Ovary (tissue), 9 donors: ENCODE results near the gene ACAN. TPM values are rescaled to one million over a fixed set of nuclear protein-coding genes. Genes with fewer than 3 reads are reported as not detected.

Experiments
- DNase-seq, 5 donors: peaks; one replicate each; pipeline ENCODE4 v3.0.0-alpha.2; 2019 to 2020
- H3K27ac ChIP-seq, 2 donors: fragments of 200-600 bp; one replicate each; pipeline versions ENCODE4 v1.5.1 to v1.8.0; 2019 to 2022
- H3K27me3 ChIP-seq: fragments of 200-600 bp; one replicate; pipeline ENCODE4 v1.8.0; 2022
- H3K36me3 ChIP-seq: fragments of 200-600 bp; sonication (generic); one replicate; pipeline ENCODE4 v1.5.1; 2019
- H3K4me1 ChIP-seq: one replicate; pipeline ENCODE4 v1.8.1; 2013; ENCODE audit warnings: mild to moderate bottlenecking, moderate library complexity; ENCODE audit not compliant: insufficient read depth
- H3K4me3 ChIP-seq: fragments of 200-600 bp; sonication (generic); one replicate; pipeline ENCODE4 v1.5.1; 2017
- H3K9me3 ChIP-seq, 2 donors: fragments of 200-600 bp in 1 of 2; sonication (generic) in 1 of 2; one replicate each; pipeline versions ENCODE4 v1.5.1 to v1.8.1; 2013 to 2019; ENCODE audit warnings: mild to moderate bottlenecking in 1 of 2, moderate library complexity in 1 of 2
- EP300 ChIP-seq: sonication (generic); formaldehyde crosslinking; IDR thresholded peaks from one replicate; pipeline ENCODE4 v1.6.1; 2017; ENCODE audit warnings: antibody characterized with exemption
- POLR2A ChIP-seq: fragments of 450-650 bp; IDR thresholded peaks from one replicate; pipeline ENCODE4 v1.6.1; 2017; ENCODE audit warnings: antibody characterized with exemption, mild to moderate bottlenecking, moderate library complexity
- WGBS, 3 donors: extraction: QIAGEN DNeasy Blood & Tissue Kit in 1 of 3; methylation state at CpG; one replicate each; pipeline versions ENCODE4 v1.1.5 to v1.1.7; 2013 to 2017; 5-methylcytosine and 5-hydroxymethylcytosine counted together
- intact Hi-C, 4 donors: fragments of 100-400 bp; cut with DNase I; formaldehyde crosslinking; loops; one replicate each; pipeline versions ENCODE4 v1.11.0 to v1.15.1; 2022 to 2023
- polyA plus RNA-seq, 2 donors: library from polyadenylated mRNA; stranded (reverse); fragments of 200-250 nt in 1 of 2; fragments of 350-450 nt in 1 of 2; fragmentation: Illumina TruSeq in 1 of 2; extraction: RNeasy Lipid Tissue Mini Kit (QIAGEN cat#74804) in 1 of 2; gene quantifications; one replicate each; pipeline ENCODE4 v1.2.3, GENCODE V29; 2013 to 2014
- total RNA-seq, 7 donors: library from RNA; depleted of rRNA in 2 of 7; stranded (reverse); fragments of >200 nt in 2 of 7; fragmentation: NEBNext Ultra II Directional in 3 of 7; extraction: Animal tissue kit (Norgen Biotek cat#: 25700) in 3 of 7; gene quantifications; one replicate each; pipeline versions ENCODE4 v1.1.0 to v1.2.4, GENCODE V29; 2016 to 2023
- TF ChIP-seq, protein P1 (sequence below), 3 donors: fragments of 450-650 bp in 2 of 3; fragments of 200-600 bp in 1 of 3; IDR thresholded peaks; one replicate each; pipeline versions ENCODE4 v1.5.1 to v1.8.0; 2016 to 2022; ENCODE audit warnings: antibody characterized with exemption in 3 of 3, mild to moderate bottlenecking in 1 of 3
- donor health status: DM: no; HTN: no; CAD: no; lungs with moderate emphysema.
- donor health status: DM: no; HTN: no; CAD: no.
- donor health status: Bipolar disorder and iron deficiency.
- donor health status: DM: yes; HTN: yes; CAD: no.
- donor health status: DM: no; HTN: no; CAD: no.
- donor health status: DM: yes; HTN: yes; CAD: no.

Gene ACAN
- total and polyA plus RNA-seq, 9 donors = 0.11 to 5.1 (median 0.54) TPM; not detected in 1

DNA sequence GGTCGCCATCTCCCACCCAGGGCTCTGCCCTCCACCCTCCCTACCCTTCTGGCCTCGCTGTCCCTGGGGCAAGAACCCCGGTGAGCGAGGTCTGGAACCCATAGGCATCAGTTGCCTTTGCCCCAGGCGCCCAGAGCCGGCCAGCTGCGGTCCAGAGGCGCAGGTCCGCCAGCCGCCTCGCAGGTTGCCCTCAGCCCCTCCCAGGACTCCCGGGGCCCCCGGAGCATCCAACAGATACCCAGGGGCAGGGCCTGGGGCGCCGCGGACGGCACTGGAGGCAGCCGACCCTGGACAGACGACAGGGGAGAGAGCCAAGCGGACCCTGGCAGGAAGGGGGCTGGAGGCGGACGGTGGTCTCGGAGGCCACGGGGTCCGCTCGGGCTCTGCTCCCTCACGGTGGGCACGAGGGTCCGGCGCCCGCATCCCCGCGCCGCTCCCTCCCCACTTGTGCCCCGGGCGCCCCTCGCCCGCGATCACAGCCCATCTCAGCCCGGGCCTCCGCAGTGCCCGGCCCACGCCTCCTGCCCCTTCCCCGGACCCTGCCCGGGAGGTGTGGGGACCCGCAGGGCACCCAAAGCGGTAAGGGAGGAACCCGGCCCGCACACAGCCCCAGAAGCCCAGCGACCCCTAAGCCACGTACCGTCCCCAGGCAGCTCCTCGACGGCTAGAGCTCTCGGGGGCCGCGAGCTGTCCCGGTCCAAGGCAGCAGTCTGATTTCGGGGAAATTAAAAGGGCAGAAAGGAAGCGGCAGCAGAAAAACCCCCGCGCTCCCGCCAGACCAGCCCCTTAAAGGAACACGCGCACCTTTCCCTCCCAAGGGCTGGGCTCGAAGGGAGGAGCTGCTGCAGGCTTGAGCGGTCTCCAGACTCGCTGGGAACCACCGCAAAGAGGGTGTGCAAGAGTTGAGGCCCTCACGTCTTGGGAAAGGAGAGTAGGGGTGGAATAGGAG lies 91.9 kb downstream of the ACAN start, which contains the start of gene HAPLN3:
TSS of gene HAPLN3 (minus strand) at position 726 of the 949 bp plus-strand sequence. CDS start 8,246 bp downstream, outside the sequence.
- intact Hi-C loops = loop anchor here in 3 of 4 donors (5.0 to 10.0 kb wide), 3 partner anchors 268 to 273 kb away; partner anchors contain the start of gene AEN (in 2 of the 3)
- peak in 2 of 5 donors; percentile 35 to 42 for DNase-seq
- Histone ChIP-seq H3K27me3 (no peaks in the 10 kb centered on the region), H3K4me3 (peak within 1 kb of the TSS; percentile 33), H3K4me1 (peaks cover 9% of the 10 kb centered on the region), H3K9me3 (no peaks in the 10 kb centered on the region), H3K27ac (peak within 1 kb of the TSS in 1 of 2 donors; percentile 4), H3K36me3 (no peaks in the 10 kb centered on the region)
- TF ChIP-seq EP300 (no peak), POLR2A (no peak)
- TF ChIP-seq, protein P1, sequence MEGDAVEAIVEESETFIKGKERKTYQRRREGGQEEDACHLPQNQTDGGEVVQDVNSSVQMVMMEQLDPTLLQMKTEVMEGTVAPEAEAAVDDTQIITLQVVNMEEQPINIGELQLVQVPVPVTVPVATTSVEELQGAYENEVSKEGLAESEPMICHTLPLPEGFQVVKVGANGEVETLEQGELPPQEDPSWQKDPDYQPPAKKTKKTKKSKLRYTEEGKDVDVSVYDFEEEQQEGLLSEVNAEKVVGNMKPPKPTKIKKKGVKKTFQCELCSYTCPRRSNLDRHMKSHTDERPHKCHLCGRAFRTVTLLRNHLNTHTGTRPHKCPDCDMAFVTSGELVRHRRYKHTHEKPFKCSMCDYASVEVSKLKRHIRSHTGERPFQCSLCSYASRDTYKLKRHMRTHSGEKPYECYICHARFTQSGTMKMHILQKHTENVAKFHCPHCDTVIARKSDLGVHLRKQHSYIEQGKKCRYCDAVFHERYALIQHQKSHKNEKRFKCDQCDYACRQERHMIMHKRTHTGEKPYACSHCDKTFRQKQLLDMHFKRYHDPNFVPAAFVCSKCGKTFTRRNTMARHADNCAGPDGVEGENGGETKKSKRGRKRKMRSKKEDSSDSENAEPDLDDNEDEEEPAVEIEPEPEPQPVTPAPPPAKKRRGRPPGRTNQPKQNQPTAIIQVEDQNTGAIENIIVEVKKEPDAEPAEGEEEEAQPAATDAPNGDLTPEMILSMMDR (IDR thresholded peaks at IDR 0.05) = no peak
- WGBS, 3 donors = 1 to 2% (median 1%) methylated on average over 40 to 70 of the region's 70 CpGs

DNA sequence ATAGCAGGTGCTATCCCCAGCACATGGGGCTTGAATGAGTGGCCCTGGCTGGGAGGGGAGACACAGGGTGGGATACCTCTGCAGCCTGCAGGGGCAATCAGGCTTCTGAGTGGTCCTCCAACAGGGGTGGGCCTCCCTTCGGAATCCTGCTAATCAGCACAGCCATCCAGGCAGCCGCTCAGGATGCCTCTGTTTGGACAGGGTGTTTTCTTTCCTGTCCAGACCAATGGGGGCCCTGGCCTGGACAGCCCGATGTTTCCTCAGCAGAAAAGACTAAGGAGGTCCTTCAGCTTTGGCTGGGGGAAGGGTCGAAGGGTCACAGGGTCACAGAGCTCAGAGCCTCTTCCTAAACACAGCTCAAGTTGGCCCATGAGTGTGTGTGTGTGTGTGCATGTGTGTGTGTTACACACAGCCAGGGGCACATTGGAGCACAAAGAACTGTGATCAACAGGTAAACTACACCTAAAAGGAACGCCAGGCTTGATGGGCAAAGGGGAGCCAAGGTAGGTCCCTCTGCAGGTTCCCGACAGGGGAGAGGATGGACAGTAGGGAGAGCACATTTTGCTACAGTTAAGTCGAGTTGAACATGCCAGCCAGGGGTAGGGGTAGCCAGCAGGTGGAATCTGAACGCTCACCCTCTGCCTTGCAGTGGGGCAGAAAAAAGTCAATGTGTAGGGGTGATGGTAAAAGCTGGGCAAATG lies 93.2 kb downstream of the ACAN start:
- peak in 1 of 5 donors; percentile 30 for DNase-seq
- Histone ChIP-seq H3K36me3 (no peaks in the 10 kb centered on the region), H3K4me1 (peaks cover 9% of the 10 kb centered on the region), H3K9me3 (no peaks in the 10 kb centered on the region), H3K4me3 (no peak overlapping the region), H3K27me3 (no peaks in the 10 kb centered on the region), H3K27ac (peak overlapping the region in 1 of 2 donors; percentile 58)
- WGBS, 3 donors = 67 to 69% (median 69%) methylated on average over 8 of the region's 8 CpGs
- intact Hi-C loops = loop anchor here in 3 of 4 donors (5.0 to 10.0 kb wide), 3 partner anchors 269 to 274 kb away; partner anchors contain the start of gene AEN (in 2 of the 3)
- TF ChIP-seq EP300 = no peak
- no peak for TF ChIP-seq POLR2A
- TF ChIP-seq, protein P1 (IDR thresholded peaks at IDR 0.05) = no peak

DNA sequence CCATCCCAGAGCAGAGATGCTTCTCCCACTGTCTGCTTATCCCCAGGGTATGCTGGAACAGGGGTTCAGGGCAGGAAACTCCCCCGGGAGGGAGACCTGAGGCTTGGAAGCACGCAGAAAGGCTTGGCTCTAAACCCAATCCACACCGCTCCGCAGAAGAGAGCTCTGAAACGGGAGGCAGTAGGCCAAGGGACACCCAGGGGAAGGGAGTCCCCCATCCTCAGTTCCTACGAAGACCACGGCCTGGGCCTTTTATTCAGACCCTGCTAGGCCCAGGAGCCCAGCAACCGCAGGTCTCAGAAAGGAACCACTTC lies 93.9 kb downstream of the ACAN start:
- Histone ChIP-seq H3K36me3 (no peaks in the 10 kb centered on the region), H3K9me3 (no peaks in the 10 kb centered on the region), H3K27ac (peak overlapping the region; percentile 55 to 58), H3K4me1 (peaks cover 9% of the 10 kb centered on the region), H3K4me3 (no peak overlapping the region), H3K27me3 (no peaks in the 10 kb centered on the region)
- TF ChIP-seq EP300 (no peak), POLR2A (no peak)
- TF ChIP-seq, protein P1 (IDR thresholded peaks at IDR 0.05) = no peak
- WGBS, 3 donors = 2 to 4% (median 3%) methylated on average over 8 of the region's 8 CpGs
- intact Hi-C loops = loop anchor here in 3 of 4 donors (5.0 to 10.0 kb wide), 3 partner anchors 270 to 275 kb away; partner anchors contain the start of gene AEN (in 2 of the 3)
- no peak for DNase-seq

DNA sequence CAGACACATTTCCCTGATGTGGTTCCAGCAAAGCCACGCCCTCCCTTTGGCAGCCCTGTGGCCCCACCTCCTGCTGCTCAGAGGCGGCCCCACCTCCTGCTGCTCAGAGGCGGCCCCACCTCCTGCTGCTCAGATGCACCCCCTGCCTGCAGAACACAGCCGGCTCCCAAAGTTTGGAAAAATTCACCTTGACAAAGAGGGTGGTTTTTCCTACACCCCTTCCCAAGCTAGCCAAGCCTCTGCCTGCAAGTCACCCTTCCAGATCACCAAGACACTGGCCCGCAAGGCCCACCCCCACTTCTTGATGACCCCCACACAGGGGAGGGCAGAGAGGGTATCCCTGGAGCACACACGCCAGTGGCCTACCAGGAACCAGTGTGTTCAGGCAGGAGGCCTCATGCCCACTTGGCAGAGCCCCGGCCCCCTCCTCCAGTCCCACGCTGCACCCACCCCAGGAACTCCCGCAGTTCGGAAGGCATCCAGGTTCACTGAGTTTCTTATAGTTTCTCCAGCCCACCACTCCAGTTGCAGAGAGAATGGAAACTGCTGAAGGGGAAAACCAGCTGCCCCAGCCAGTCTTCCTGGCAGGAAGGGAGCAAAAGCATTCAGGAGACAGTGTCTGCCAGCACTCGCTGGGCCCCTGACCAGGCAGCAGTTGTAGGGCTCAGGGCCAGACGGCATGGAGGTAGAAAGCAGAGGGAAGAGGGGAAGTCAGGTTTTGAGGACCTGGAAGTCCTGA lies 94.4 kb downstream of the ACAN start:
- no peaks in the 10 kb centered on the region for H3K36me3 ChIP-seq
- H3K9me3 ChIP-seq = no peaks in the 10 kb centered on the region
- H3K4me3 ChIP-seq = no peak overlapping the region
- TF ChIP-seq POLR2A (no peak), EP300 (no peak)
- TF ChIP-seq, protein P1 (IDR thresholded peaks at IDR 0.05) = peak; percentile 68 to 77 (median 76)
- peak overlapping the region; percentile 21 to 55 for H3K27ac ChIP-seq
- 12 to 21% (median 17%) methylated on average over 12 of the region's 12 CpGs for WGBS, 3 donors
- no peaks in the 10 kb centered on the region for H3K27me3 ChIP-seq
- DNase-seq = peak; percentile 81 to 95 (median 88)
- intact Hi-C loops = loop anchor here in 3 of 4 donors (5.0 to 10.0 kb wide), 3 partner anchors 270 to 275 kb away; partner anchors contain the start of gene AEN (in 2 of the 3)
- peaks cover 9% of the 10 kb centered on the region for H3K4me1 ChIP-seq
